Measurements from ENCODE around the gene CASK.

CASK gene

DNA sequence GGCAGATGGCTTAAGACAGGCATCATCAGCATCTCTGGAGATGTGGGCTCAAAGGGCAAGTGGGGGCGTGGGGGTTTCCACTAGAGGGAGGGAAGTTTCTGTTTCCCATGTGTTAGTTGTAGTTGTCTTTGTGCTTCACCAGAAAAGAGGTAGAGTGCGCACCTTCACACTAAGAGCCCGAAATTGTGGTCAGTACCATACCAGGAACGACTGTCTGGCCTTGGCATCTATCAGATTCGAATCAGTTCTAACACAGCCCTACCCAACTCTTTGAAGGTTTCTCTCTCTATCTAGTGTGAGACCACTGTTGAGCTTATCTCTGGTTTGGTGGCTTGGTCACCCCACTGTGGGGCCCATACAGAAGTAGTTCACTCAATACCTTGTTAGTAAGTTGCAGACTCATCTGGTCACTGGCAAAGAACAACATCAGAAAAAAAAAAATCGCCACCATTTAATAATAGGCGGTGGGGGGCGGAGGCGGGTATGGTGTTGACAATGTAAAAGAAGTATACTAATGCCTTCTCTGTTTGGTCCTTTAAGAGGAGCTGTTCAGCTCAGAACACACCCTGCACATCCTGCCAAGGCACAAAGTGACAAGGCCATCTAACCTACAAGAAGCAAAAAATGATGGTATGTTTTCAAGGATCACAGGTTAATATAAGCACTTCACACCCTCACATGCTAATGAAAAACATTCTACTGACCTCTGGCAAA lies 405.1 kb downstream of the CASK start:
- H3K9me3 ChIP-seq (replicated peaks; ENCODE audit: insufficient read depth, low read length), result no peaks in the 10 kb centered on the region
- H4K20me1 ChIP-seq (ENCODE audit: insufficient read depth, low read length), result no peaks in the 10 kb centered on the region
- TF ChIP-seq EZH2phosphoT487 (IDR thresholded peaks at IDR 0.05; ENCODE audit: low read length), result no peak
- no peak for TF ChIP-seq EZH2 (optimal IDR thresholded peaks at IDR 0.05; ENCODE audit: low read depth, low read length)
- TF ChIP-seq, protein P1, sequence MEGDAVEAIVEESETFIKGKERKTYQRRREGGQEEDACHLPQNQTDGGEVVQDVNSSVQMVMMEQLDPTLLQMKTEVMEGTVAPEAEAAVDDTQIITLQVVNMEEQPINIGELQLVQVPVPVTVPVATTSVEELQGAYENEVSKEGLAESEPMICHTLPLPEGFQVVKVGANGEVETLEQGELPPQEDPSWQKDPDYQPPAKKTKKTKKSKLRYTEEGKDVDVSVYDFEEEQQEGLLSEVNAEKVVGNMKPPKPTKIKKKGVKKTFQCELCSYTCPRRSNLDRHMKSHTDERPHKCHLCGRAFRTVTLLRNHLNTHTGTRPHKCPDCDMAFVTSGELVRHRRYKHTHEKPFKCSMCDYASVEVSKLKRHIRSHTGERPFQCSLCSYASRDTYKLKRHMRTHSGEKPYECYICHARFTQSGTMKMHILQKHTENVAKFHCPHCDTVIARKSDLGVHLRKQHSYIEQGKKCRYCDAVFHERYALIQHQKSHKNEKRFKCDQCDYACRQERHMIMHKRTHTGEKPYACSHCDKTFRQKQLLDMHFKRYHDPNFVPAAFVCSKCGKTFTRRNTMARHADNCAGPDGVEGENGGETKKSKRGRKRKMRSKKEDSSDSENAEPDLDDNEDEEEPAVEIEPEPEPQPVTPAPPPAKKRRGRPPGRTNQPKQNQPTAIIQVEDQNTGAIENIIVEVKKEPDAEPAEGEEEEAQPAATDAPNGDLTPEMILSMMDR (IDR thresholded peaks at IDR 0.05; ENCODE audit: low read length), result no peak
- no peak overlapping the region for H3K4me3 ChIP-seq (ENCODE audit: low read length)
- H3F3A ChIP-seq (ENCODE audit: insufficient read depth, low read length), result no peaks in the 10 kb centered on the region
- H3K27me3 ChIP-seq (replicated peaks; ENCODE audit: insufficient read depth, low read length), result no peaks in the 10 kb centered on the region
- no peaks in the 10 kb centered on the region for H3K79me2 ChIP-seq (ENCODE audit: low read length)
- H3K36me3 ChIP-seq (replicated peaks; ENCODE audit: insufficient read depth, low read length), result no peaks in the 10 kb centered on the region
- no peak for DNase-seq
- H2AFZ ChIP-seq (ENCODE audit: low read length), result no peak overlapping the region
- H3K9ac ChIP-seq (ENCODE audit: low read length), result no peak overlapping the region
- no peaks in the 10 kb centered on the region for H3K9me2 ChIP-seq (replicated peaks; ENCODE audit: insufficient read depth, low read length)
- H3K27ac ChIP-seq (ENCODE audit: low read length), result no peak overlapping the region
- H3K4me2 ChIP-seq (ENCODE audit: low read depth, low read length), result no peak overlapping the region
- no peaks in the 10 kb centered on the region for H3K4me1 ChIP-seq (ENCODE audit: low read length)

DNA sequence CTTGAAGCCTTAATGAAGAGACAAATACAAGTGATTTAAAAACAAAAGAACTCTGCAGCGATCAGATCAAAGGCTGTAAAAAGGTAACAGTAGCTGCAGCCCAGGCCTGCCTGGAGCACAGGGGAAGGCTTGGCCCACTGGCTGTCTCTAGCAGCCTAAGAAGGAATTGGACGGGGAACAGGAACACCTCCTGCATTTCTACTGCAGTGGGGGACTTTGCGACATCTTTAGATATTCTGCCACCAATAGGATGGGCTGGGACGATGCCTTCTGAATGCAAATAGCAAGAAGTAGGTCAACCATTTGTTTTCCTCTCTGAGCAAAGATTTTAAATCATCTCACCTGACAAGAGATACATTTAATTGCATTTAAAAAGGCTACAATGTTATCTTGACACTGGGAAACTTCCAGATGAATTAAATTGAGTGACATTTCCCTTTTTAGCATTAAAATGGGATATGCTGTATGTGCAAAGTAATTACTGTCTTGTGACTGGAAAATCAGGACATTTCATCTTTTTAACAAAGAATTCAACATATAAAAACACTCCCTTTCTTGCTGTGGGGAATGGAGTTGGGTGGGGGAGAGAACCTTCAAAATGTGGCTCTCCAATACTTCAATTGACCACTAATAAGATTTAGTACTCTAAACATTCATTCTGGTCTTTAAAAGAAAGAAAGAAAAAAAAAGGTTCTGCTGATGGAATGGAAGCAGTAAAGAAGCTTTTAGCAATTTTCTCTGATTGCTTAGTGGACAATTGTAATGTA lies 406.2 kb downstream of the CASK start:
- no peaks in the 10 kb centered on the region for H3K9me2 ChIP-seq (replicated peaks; ENCODE audit: insufficient read depth, low read length)
- no peak overlapping the region for H3K9ac ChIP-seq (ENCODE audit: low read length)
- H4K20me1 ChIP-seq (ENCODE audit: insufficient read depth, low read length), result no peaks in the 10 kb centered on the region
- no peak overlapping the region for H3K27ac ChIP-seq (ENCODE audit: low read length)
- H3K27me3 ChIP-seq (replicated peaks; ENCODE audit: insufficient read depth, low read length), result no peaks in the 10 kb centered on the region
- no peaks in the 10 kb centered on the region for H3K9me3 ChIP-seq (replicated peaks; ENCODE audit: insufficient read depth, low read length)
- H3K36me3 ChIP-seq (replicated peaks; ENCODE audit: insufficient read depth, low read length), result no peaks in the 10 kb centered on the region
- H3K79me2 ChIP-seq (ENCODE audit: low read length), result no peaks in the 10 kb centered on the region
- H3K4me3 ChIP-seq (ENCODE audit: low read length), result no peak overlapping the region
- H3K4me1 ChIP-seq (ENCODE audit: low read length), result no peaks in the 10 kb centered on the region
- no peak overlapping the region for H2AFZ ChIP-seq (ENCODE audit: low read length)
- no peaks in the 10 kb centered on the region for H3F3A ChIP-seq (ENCODE audit: insufficient read depth, low read length)
- TF ChIP-seq EZH2 (optimal IDR thresholded peaks at IDR 0.05; ENCODE audit: low read depth, low read length), result no peak
- TF ChIP-seq, protein P1 (IDR thresholded peaks at IDR 0.05; ENCODE audit: low read length), result no peak
- TF ChIP-seq EZH2phosphoT487 (IDR thresholded peaks at IDR 0.05; ENCODE audit: low read length), result no peak
- H3K4me2 ChIP-seq (ENCODE audit: low read depth, low read length), result no peak overlapping the region
- no peak for DNase-seq

DNA sequence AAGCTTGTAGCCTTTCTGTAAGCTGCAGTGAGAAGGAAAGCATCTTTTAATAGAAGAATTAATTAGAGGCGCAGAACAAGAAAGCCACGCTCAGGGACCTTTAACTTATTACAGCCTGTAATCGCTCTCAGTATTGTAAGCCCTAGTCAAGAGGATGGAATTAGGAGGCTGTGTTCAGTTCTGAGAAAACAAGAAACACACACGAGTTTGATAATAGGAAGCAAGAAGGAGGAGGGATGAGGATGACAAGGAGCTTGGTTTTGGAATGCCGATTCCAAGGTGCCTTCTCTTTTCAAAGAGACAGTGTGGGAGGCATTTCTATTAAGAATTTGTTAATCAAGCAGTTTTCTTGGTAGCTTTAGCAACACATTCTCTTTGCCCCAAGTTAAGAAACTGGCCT lies 406.9 kb downstream of the CASK start:
- no peaks in the 10 kb centered on the region for H3K36me3 ChIP-seq (replicated peaks; ENCODE audit: insufficient read depth, low read length)
- H3K27ac ChIP-seq (ENCODE audit: low read length), result no peak overlapping the region
- no peak overlapping the region for H3K4me3 ChIP-seq (ENCODE audit: low read length)
- H3K79me2 ChIP-seq (ENCODE audit: low read length), result no peaks in the 10 kb centered on the region
- no peaks in the 10 kb centered on the region for H4K20me1 ChIP-seq (ENCODE audit: insufficient read depth, low read length)
- no peaks in the 10 kb centered on the region for H3F3A ChIP-seq (ENCODE audit: insufficient read depth, low read length)
- H3K9ac ChIP-seq (ENCODE audit: low read length), result no peak overlapping the region
- no peak for DNase-seq
- H3K9me2 ChIP-seq (replicated peaks; ENCODE audit: insufficient read depth, low read length), result no peaks in the 10 kb centered on the region
- H2AFZ ChIP-seq (ENCODE audit: low read length), result no peak overlapping the region
- no peak overlapping the region for H3K4me2 ChIP-seq (ENCODE audit: low read depth, low read length)
- TF ChIP-seq, protein P1 (IDR thresholded peaks at IDR 0.05; ENCODE audit: low read length), result no peak
- no peak for TF ChIP-seq EZH2phosphoT487 (IDR thresholded peaks at IDR 0.05; ENCODE audit: low read length)
- no peak for TF ChIP-seq EZH2 (optimal IDR thresholded peaks at IDR 0.05; ENCODE audit: low read depth, low read length)
- H3K27me3 ChIP-seq (replicated peaks; ENCODE audit: insufficient read depth, low read length), result no peaks in the 10 kb centered on the region
- no peaks in the 10 kb centered on the region for H3K9me3 ChIP-seq (replicated peaks; ENCODE audit: insufficient read depth, low read length)
- no peaks in the 10 kb centered on the region for H3K4me1 ChIP-seq (ENCODE audit: low read length)
